Common myeloid progenitor, CD34-positive (primary cell): Measurements from ENCODE around the gene IQCE.

Source experiments
- CTCF ChIA-PET: fragments of 350-600 bp; sonication (Branson Sonifier 250); formaldehyde crosslinking; loops from one replicate; lab custom pipeline; 2021; ENCODE audit warnings: antibody characterized with exemption; lab: Charles Lee
- POLR2A ChIA-PET: fragments of 350-600 bp; sonication (Branson Sonifier 250); formaldehyde crosslinking; loops from one replicate; lab custom pipeline; 2021; ENCODE audit warnings: antibody characterized with exemption; lab: Charles Lee
- DNase-seq, 3 donors: peaks; one replicate each; pipeline versions ENCODE4 v3.0.0 to v3.0.0-alpha.2; 2013
- H3K27ac ChIP-seq, 2 experiments: 1 replicate in 1 of 2; 2 replicates in 1 of 2; pipeline ENCODE4 v1.7.0; 2013; ENCODE audit warnings: inconsistent platforms in 2 of 2, low read length in 2 of 2, mild to moderate bottlenecking in 2 of 2, low read depth in 1 of 2, moderate library complexity in 1 of 2; ENCODE audit not compliant: severe bottlenecking in 2 of 2, insufficient read depth in 1 of 2, poor library complexity in 1 of 2
- H3K27me3 ChIP-seq, 5 experiments: replicated peaks in 2 of 5; 1 replicate in 3 of 5; 2 replicates in 2 of 5; pipeline versions ENCODE4 v1.6.1 to v1.7.0; 2013; ENCODE audit warnings: low read length in 4 of 5, mild to moderate bottlenecking in 2 of 5, moderate library complexity in 2 of 5, inconsistent platforms in 1 of 5; ENCODE audit not compliant: insufficient read depth in 5 of 5, control insufficient read depth in 4 of 5
- H3K36me3 ChIP-seq, 4 experiments: 1 replicate in 2 of 4; 2 replicates in 2 of 4; pipeline versions ENCODE4 v1.6.1 to v1.7.0; 2013; ENCODE audit warnings: low read length in 3 of 4, control low read depth in 1 of 4, mild to moderate bottlenecking in 1 of 4; ENCODE audit not compliant: control insufficient read depth in 4 of 4, insufficient read depth in 4 of 4
- H3K4me1 ChIP-seq, 4 experiments: 1 replicate in 3 of 4; 2 replicates in 1 of 4; pipeline versions ENCODE4 v1.6.1 to v1.7.1; 2013; ENCODE audit warnings: low read length in 3 of 4, mild to moderate bottlenecking in 3 of 4, control low read depth in 1 of 4, inconsistent platforms in 1 of 4, moderate library complexity in 1 of 4; ENCODE audit not compliant: control insufficient read depth in 4 of 4, insufficient read depth in 4 of 4; ENCODE audit errors: control extremely low read depth in 1 of 4
- H3K4me3 ChIP-seq, 7 experiments: 1 replicate in 4 of 7; 2 replicates in 3 of 7; pipeline versions ENCODE4 v1.5.1 to v1.7.0; 2013; ENCODE audit warnings: mild to moderate bottlenecking in 7 of 7, low read length in 6 of 7, moderate library complexity in 6 of 7, inconsistent platforms in 2 of 7, low read depth in 2 of 7, control low read depth in 1 of 7; ENCODE audit not compliant: insufficient read depth in 4 of 7, control insufficient read depth in 1 of 7; ENCODE audit errors: extremely low read depth in 1 of 7
- H3K9me3 ChIP-seq, 5 experiments: 1 replicate in 4 of 5; 2 replicates in 1 of 5; pipeline versions ENCODE4 v1.6.1 to v1.7.1; 2013; ENCODE audit warnings: low read length in 4 of 5, mild to moderate bottlenecking in 2 of 5, inconsistent platforms in 1 of 5, low read depth in 1 of 5, moderate library complexity in 1 of 5; ENCODE audit not compliant: control insufficient read depth in 4 of 5, insufficient read depth in 2 of 5; ENCODE audit errors: control extremely low read depth in 1 of 5
- WGBS: methylation state at CpG from one replicate; pipeline ENCODE4 v1.1.5; 2013; ENCODE audit not compliant: insufficient coverage; 5-methylcytosine and 5-hydroxymethylcytosine counted together

Gene IQCE

GRCh38 chr7:2660359-2661095, 101.7 kb downstream of the IQCE start:
- DNase-seq, result no peak
- 94% methylated on average over 23 of the region's 36 CpGs for WGBS
- Histone ChIP-seq H3K36me3 (peaks cover 4 to 61% (median 40%) of the 10 kb centered on the region in 4 experiments), H3K27me3 (no peaks in the 10 kb centered on the region), H3K4me3 (no peak overlapping the region), H3K9me3 (no peaks in the 10 kb centered on the region), H3K4me1 (no peaks in the 10 kb centered on the region), H3K27ac (no peak overlapping the region)
- POLR2A ChIA-PET, result no interaction called here
- CTCF ChIA-PET, result interaction anchor here (0.7 to 1.8 kb wide), 3 partner anchors 10 to 98 kb away, joined by 3 to 5 read pairs (median 3); no protein-coding TSS in a partner anchor

GRCh38 chr7:2661096-2661449, 102.3 kb downstream of the IQCE start:
- Histone ChIP-seq H3K9me3 (no peaks in the 10 kb centered on the region), H3K27me3 (no peaks in the 10 kb centered on the region), H3K36me3 (peaks cover 4 to 55% (median 37%) of the 10 kb centered on the region in 4 experiments), H3K4me3 (no peak overlapping the region), H3K4me1 (no peaks in the 10 kb centered on the region), H3K27ac (no peak overlapping the region)
- DNase-seq, result no peak
- ChIA-PET POLR2A (no interaction called here), CTCF (interaction anchor here (0.7 to 1.2 kb wide), 2 partner anchors 16 to 97 kb away, joined by 3 read pairs; no protein-coding TSS in a partner anchor)
- WGBS, result 98% methylated on average over 8 of the region's 10 CpGs

GRCh38 chr7:2661602-2662272, 103.0 kb downstream of the IQCE start:
- ChIA-PET CTCF (interaction anchor here (1.0 kb wide), 1 partner anchor 49 kb away, joined by 3 read pairs; no protein-coding TSS in a partner anchor), POLR2A (no interaction called here)
- 97% methylated on average over 38 of the region's 43 CpGs for WGBS
- no peak for DNase-seq
- Histone ChIP-seq H3K4me1 (no peaks in the 10 kb centered on the region), H3K4me3 (no peak overlapping the region), H3K27ac (no peak overlapping the region), H3K9me3 (no peaks in the 10 kb centered on the region), H3K36me3 (peaks cover 4 to 49% (median 32%) of the 10 kb centered on the region in 4 experiments), H3K27me3 (no peaks in the 10 kb centered on the region)

- ChIA-PET POLR2A (interaction anchor here (0.6 kb wide), 1 partner anchor 97 kb away, joined by 3 read pairs; no protein-coding TSS in a partner anchor), CTCF (interaction anchor here (1.0 to 1.1 kb wide), 2 partner anchors 9 to 50 kb away, joined by 3 read pairs; no protein-coding TSS in a partner anchor)
- Histone ChIP-seq H3K4me1 (no peaks in the 10 kb centered on the region), H3K9me3 (no peaks in the 10 kb centered on the region), H3K27me3 (no peaks in the 10 kb centered on the region), H3K27ac (no peak overlapping the region), H3K36me3 (peaks cover 0 to 42% (median 28%) of the 10 kb centered on the region in 4 experiments), H3K4me3 (no peak overlapping the region)
- no peak for DNase-seq
- WGBS, result 95% methylated on average over 33 of the region's 33 CpGs
Measured at GRCh38 chr7:2662273-2663120, 103.7 kb downstream of the IQCE start.

GRCh38 chr7:2663121-2663886, 104.5 kb downstream of the IQCE start:
- no peaks in the 10 kb centered on the region for H3K9me3 ChIP-seq
- H3K4me1 ChIP-seq, result no peaks in the 10 kb centered on the region
- H3K27ac ChIP-seq, result no peak overlapping the region
- ChIA-PET POLR2A (interaction anchor here (0.6 kb wide), 1 partner anchor 97 kb away, joined by 3 read pairs; no protein-coding TSS in a partner anchor), CTCF (interaction anchor here (1.0 to 1.1 kb wide), 2 partner anchors 9 to 51 kb away, joined by 3 read pairs; no protein-coding TSS in a partner anchor)
- no peak overlapping the region for H3K4me3 ChIP-seq
- H3K27me3 ChIP-seq, result no peaks in the 10 kb centered on the region
- DNase-seq, result no peak
- 90% methylated on average over 20 of the region's 30 CpGs for WGBS
- peaks cover 0 to 34% (median 23%) of the 10 kb centered on the region in 4 experiments for H3K36me3 ChIP-seq

GRCh38 chr7:2663960-2664359, 105.2 kb downstream of the IQCE start:
- WGBS, result 92% methylated on average over 3 of the region's 4 CpGs
- H3K9me3 ChIP-seq, result no peaks in the 10 kb centered on the region
- H3K4me1 ChIP-seq, result no peaks in the 10 kb centered on the region
- POLR2A ChIA-PET, result no interaction called here
- H3K27me3 ChIP-seq, result no peaks in the 10 kb centered on the region
- no peak for DNase-seq
- CTCF ChIA-PET, result interaction anchor here (12.3 kb wide), 1 partner anchor 48 kb away, joined by 307 read pairs; no protein-coding TSS in a partner anchor
- no peak overlapping the region for H3K4me3 ChIP-seq
- H3K36me3 ChIP-seq, result peaks cover 0 to 28% (median 19%) of the 10 kb centered on the region in 4 experiments
- H3K27ac ChIP-seq, result no peak overlapping the region
